ENCODE results near the gene OR5M8. TPM values are rescaled to one million over a fixed set of nuclear protein-coding genes. Genes with fewer than 3 reads are reported as not detected.

OR5M8 gene
- polyA plus RNA-seq (2011; rRNA removed) (not detected in 2 replicates), polyA minus RNA-seq (2011; rRNA and poly(A)+ RNA removed) (not detected in 2 replicates)

GRCh38 chr11:56491270-56491669 lies at the start of gene OR5M8:
OR5M8 (minus strand) TSS chr11:56491370; CDS start chr11:56491370, 0 bp downstream.
- Histone ChIP-seq H3K4me3 (ENCODE audit: low read depth, low read length) (no peak within 1 kb of the TSS), H3K9me3 (ENCODE audit: control insufficient read depth, insufficient read depth, low read length) (peaks cover 16% of the 10 kb centered on the region), H3K27me3 (ENCODE audit: control insufficient read depth, insufficient read depth, low read length) (no peaks in the 10 kb centered on the region), H3K27ac (ENCODE audit: low read depth, low read length) (no peak within 1 kb of the TSS)
- TF ChIP-seq, protein P1, sequence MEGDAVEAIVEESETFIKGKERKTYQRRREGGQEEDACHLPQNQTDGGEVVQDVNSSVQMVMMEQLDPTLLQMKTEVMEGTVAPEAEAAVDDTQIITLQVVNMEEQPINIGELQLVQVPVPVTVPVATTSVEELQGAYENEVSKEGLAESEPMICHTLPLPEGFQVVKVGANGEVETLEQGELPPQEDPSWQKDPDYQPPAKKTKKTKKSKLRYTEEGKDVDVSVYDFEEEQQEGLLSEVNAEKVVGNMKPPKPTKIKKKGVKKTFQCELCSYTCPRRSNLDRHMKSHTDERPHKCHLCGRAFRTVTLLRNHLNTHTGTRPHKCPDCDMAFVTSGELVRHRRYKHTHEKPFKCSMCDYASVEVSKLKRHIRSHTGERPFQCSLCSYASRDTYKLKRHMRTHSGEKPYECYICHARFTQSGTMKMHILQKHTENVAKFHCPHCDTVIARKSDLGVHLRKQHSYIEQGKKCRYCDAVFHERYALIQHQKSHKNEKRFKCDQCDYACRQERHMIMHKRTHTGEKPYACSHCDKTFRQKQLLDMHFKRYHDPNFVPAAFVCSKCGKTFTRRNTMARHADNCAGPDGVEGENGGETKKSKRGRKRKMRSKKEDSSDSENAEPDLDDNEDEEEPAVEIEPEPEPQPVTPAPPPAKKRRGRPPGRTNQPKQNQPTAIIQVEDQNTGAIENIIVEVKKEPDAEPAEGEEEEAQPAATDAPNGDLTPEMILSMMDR (IDR thresholded peaks at IDR 0.05; ENCODE audit: low read depth, low read length), result no peak
- POLR2A ChIA-PET, result no interaction called here
- no peak for DNase-seq (ENCODE audit: low read depth, low spot score)
- CTCF ChIA-PET, result no interaction called here

GRCh38 chr11:56533054-56533740 lies 42.0 kb upstream of the OR5M8 start:
- ChIA-PET CTCF (no interaction called here), POLR2A (no interaction called here)
- Histone ChIP-seq H3K27me3 (ENCODE audit: control insufficient read depth, insufficient read depth, low read length) (no peaks in the 10 kb centered on the region), H3K27ac (ENCODE audit: low read depth, low read length) (no peak overlapping the region), H3K4me3 (ENCODE audit: low read depth, low read length) (no peak overlapping the region), H3K9me3 (ENCODE audit: control insufficient read depth, insufficient read depth, low read length) (peaks cover 3% of the 10 kb centered on the region)
- DNase-seq (ENCODE audit: low read depth, low spot score), result no peak
- TF ChIP-seq, protein P1 (IDR thresholded peaks at IDR 0.05; ENCODE audit: low read depth, low read length), result no peak

DNA sequence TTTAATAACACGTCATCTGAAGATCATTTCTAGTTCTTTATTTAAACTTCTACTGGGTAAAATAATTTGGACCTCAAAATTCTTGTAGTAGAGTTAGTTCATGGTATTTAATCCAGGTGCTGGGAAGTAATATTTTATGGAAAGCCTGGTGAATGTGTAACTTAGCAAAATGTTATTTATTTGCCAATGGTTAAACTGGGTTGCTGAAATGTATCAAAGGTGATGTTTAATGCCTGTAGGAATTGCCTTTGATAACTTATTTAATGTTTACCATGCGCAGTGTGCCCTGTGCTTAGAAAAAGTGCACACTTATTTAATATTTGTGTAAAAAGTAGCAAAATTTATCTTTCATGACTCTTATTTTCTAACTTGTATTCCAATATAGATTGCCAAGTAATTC lies 40.7 kb upstream of the OR5M8 start:
- no peak overlapping the region for H3K27ac ChIP-seq (ENCODE audit: low read depth, low read length)
- DNase-seq (ENCODE audit: low read depth, low spot score), result no peak
- H3K4me3 ChIP-seq (ENCODE audit: low read depth, low read length), result no peak overlapping the region
- ChIA-PET POLR2A (no interaction called here), CTCF (no interaction called here)
- H3K9me3 ChIP-seq (ENCODE audit: control insufficient read depth, insufficient read depth, low read length), result peaks cover 6% of the 10 kb centered on the region
- TF ChIP-seq, protein P1 (IDR thresholded peaks at IDR 0.05; ENCODE audit: low read depth, low read length), result no peak
- H3K27me3 ChIP-seq (ENCODE audit: control insufficient read depth, insufficient read depth, low read length), result no peaks in the 10 kb centered on the region

DNA sequence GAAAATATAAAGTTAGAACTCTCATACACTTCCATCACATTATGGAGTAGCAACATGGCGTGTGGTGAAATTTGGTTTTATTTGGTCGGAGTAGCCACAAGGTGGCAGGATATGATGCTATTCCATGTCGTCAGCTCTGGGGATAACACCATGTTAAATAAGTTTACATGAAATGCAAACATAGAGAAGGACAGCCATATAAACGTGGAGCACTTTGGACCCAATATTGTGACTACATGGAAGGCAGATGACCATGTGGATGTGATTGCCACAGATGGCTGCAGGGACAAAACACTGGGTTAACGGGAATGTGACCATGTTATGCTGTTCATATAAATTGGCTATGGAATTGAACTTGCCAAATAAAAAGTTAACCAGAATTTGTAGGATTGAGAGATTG lies 30.8 kb upstream of the OR5M8 start:
- Histone ChIP-seq H3K4me3 (ENCODE audit: low read depth, low read length) (no peak overlapping the region), H3K27ac (ENCODE audit: low read depth, low read length) (no peak overlapping the region), H3K27me3 (ENCODE audit: control insufficient read depth, insufficient read depth, low read length) (no peaks in the 10 kb centered on the region), H3K9me3 (ENCODE audit: control insufficient read depth, insufficient read depth, low read length) (peaks cover 3% of the 10 kb centered on the region; the same call in 1 of the 2 replicates)
- ChIA-PET CTCF (no interaction called here), POLR2A (no interaction called here)
- TF ChIP-seq, protein P1 (IDR thresholded peaks at IDR 0.05; ENCODE audit: low read depth, low read length), result no peak
- DNase-seq (ENCODE audit: low read depth, low spot score), result no peak

DNA sequence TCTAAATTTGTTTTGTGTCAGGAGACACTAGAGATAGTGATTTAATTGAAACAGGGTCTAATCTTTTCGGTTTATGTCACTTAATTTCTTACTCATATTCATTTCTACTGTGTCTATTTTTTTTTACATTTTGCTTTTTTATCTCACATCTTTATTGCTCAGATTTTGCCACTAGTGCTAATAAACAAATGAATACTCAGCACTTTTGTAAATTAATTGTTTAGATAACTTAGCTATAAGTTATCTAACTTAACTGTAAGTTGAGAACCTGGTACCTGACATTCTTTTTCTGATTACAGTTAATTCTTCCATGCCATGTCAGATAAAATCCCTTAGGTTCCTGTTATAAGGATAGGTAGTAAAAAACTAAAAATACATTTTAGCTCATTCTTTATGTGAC lies 22.1 kb upstream of the OR5M8 start:
- DNase-seq (ENCODE audit: low read depth, low spot score), result no peak
- Histone ChIP-seq H3K27ac (ENCODE audit: low read depth, low read length) (no peak overlapping the region), H3K9me3 (ENCODE audit: control insufficient read depth, insufficient read depth, low read length) (no peaks in the 10 kb centered on the region; the same call in 1 of the 2 replicates), H3K4me3 (ENCODE audit: low read depth, low read length) (no peak overlapping the region), H3K27me3 (ENCODE audit: control insufficient read depth, insufficient read depth, low read length) (no peaks in the 10 kb centered on the region)
- TF ChIP-seq, protein P1 (IDR thresholded peaks at IDR 0.05; ENCODE audit: low read depth, low read length), result no peak
- ChIA-PET POLR2A (no interaction called here), CTCF (no interaction called here)

All from AG04450 (cell line).